OCI-LY7 (cell line): ENCODE measurements around the gene DOHH. TPM values are rescaled to one million over a fixed set of nuclear protein-coding genes. Genes with fewer than 3 reads are reported as not detected.

Experiments
- BruUV-seq: library from RNA; stranded (reverse); fragments of 400-500 nt; replicated peaks from 2 replicates; lab custom pipeline; 2021; lab: Mats Ljungman, UMichigan
- CTCF ChIA-PET: fragments of 300-600 bp; sonication (Branson Sonifier 250); formaldehyde crosslinking; loops from one replicate; lab custom pipeline; 2022; ENCODE audit warnings: antibody characterized with exemption; ENCODE audit not compliant: unreplicated experiment; lab: Charles Lee
- POLR2A ChIA-PET: fragments of 300-600 bp; sonication (Branson Sonifier 250); formaldehyde crosslinking; loops from one replicate; lab custom pipeline; 2022; ENCODE audit warnings: antibody characterized with exemption; lab: Charles Lee
- DNase-seq: peaks from one replicate; pipeline ENCODE4 v3.0.0-alpha.2; 2015; ENCODE audit warnings: low spot score
- H2AFZ ChIP-seq: fragments of 200-600 bp; sonication (generic), shearing (Covaris generic); 2 replicates; pipeline ENCODE4 v1.6.1; 2014; ENCODE audit warnings: mild to moderate bottlenecking, antibody characterized with exemption, low read length, moderate library complexity
- H3K27ac ChIP-seq: fragments of 200-600 bp; sonication (generic); 2 replicates; pipeline ENCODE4 v1.5.1; 2014; ENCODE audit warnings: mixed run types, low read depth, mild to moderate bottlenecking, moderate library complexity, low read length, inconsistent platforms; ENCODE audit not compliant: poor library complexity, severe bottlenecking
- H3K36me3 ChIP-seq: fragments of 200-600 bp; sonication (generic); 2 replicates; pipeline ENCODE4 v1.6.1; 2014; ENCODE audit warnings: mild to moderate bottlenecking, antibody characterized with exemption, low read length, moderate library complexity, mixed read lengths; ENCODE audit not compliant: insufficient read depth
- H3K4me1 ChIP-seq: fragments of 200-600 bp; sonication (generic); 2 replicates; pipeline ENCODE4 v1.5.1; 2014; ENCODE audit warnings: mild to moderate bottlenecking, low read length; ENCODE audit not compliant: insufficient read depth, poor library complexity, severe bottlenecking
- H3K4me2 ChIP-seq: fragments of 200-600 bp; sonication (generic); 2 replicates; pipeline ENCODE4 v1.6.1; 2014; ENCODE audit warnings: mild to moderate bottlenecking, low read length
- H3K4me3 ChIP-seq: fragments of 200-600 bp; sonication (generic); 2 replicates; pipeline ENCODE4 v1.5.1; 2014; ENCODE audit warnings: mild to moderate bottlenecking, low read depth, low read length; ENCODE audit not compliant: poor library complexity, severe bottlenecking
- H3K79me2 ChIP-seq: fragments of 200-600 bp; sonication (generic); 2 replicates; pipeline ENCODE4 v1.6.1; 2016; ENCODE audit warnings: low read depth, mild to moderate bottlenecking, low read length, moderate library complexity, mixed read lengths; ENCODE audit not compliant: insufficient read depth
- H3K9me2 ChIP-seq: fragments of 200-600 bp; sonication (generic); 2 replicates; pipeline ENCODE4 v1.6.1; 2016; ENCODE audit warnings: mild to moderate bottlenecking, low read length, mixed read lengths; ENCODE audit not compliant: insufficient read depth
- H3K9me3 ChIP-seq: fragments of 200-600 bp; sonication (generic); 2 replicates; pipeline ENCODE4 v1.6.1; 2014; ENCODE audit warnings: mild to moderate bottlenecking, mixed run types, low read length, mixed read lengths
- H4K20me1 ChIP-seq: fragments of 200-600 bp; sonication (generic); 2 replicates; pipeline ENCODE4 v1.6.1; 2014; ENCODE audit warnings: mild to moderate bottlenecking, antibody characterized with exemption, low read length, moderate library complexity, mixed read lengths; ENCODE audit not compliant: insufficient read depth
- CTCF ChIP-seq: fragments of 200-600 bp; sonication (generic); conservative IDR thresholded peaks from 2 replicates; pipeline ENCODE4 v1.5.1; 2014; ENCODE audit warnings: mild to moderate bottlenecking, antibody characterized with exemption, low read length, moderate library complexity, mixed read lengths
- EZH2phosphoT487 ChIP-seq: fragments of 200-600 bp; sonication (generic); IDR thresholded peaks from 2 replicates; pipeline ENCODE4 v1.6.1; 2018; ENCODE audit warnings: low read depth, borderline replicate concordance, mild to moderate bottlenecking, mixed run types, antibody characterized with exemption, low read length, moderate library complexity, mixed read lengths
- intact Hi-C: fragments of 100-400 bp; cut with micrococcal nuclease; formaldehyde crosslinking; loops from one replicate; pipeline ENCODE4 v1.10.0; 2022; ENCODE audit not compliant: unreplicated experiment
- total RNA-seq, 2 experiments: library from RNA; depleted of rRNA in 1 of 2; stranded (reverse); fragments of >200 nt in 1 of 2; shearing (Covaris generic) in 1 of 2; gene quantifications; 2 replicates each; pipeline ENCODE4 v1.2.3, GENCODE V29; 2014 to 2022

The DOHH gene
- total RNA-seq, 2 experiments from 2014 or later = 11.3 to 13.1 TPM

- Histone ChIP-seq H3K9me2 (no peaks in the 10 kb centered on the region), H3K4me2 (no peak overlapping the region), H3K4me1 (no peaks in the 10 kb centered on the region), H3K27ac (no peak overlapping the region), H3K9me3 (no peaks in the 10 kb centered on the region), H2AFZ (no peak overlapping the region), H3K36me3 (no peaks in the 10 kb centered on the region), H4K20me1 (no peaks in the 10 kb centered on the region), H3K79me2 (no peaks in the 10 kb centered on the region), H3K4me3 (no peak overlapping the region)
- no peak for DNase-seq
- intact Hi-C loops = loop anchor here (5.0 kb wide), 1 partner anchor 117 kb away; no protein-coding TSS in a partner anchor
- CTCF ChIA-PET = no interaction called here
- POLR2A ChIA-PET = no interaction called here
- no peak for TF ChIP-seq CTCF
- TF ChIP-seq EZH2phosphoT487 = no peak
- BruUV-seq = no TSS peak
Measured at GRCh38 chr19:3443840-3444694, 56.4 kb downstream of the DOHH start.

- H3K4me2 ChIP-seq = no peak overlapping the region
- no peak overlapping the region for H2AFZ ChIP-seq
- no peak overlapping the region for H3K4me3 ChIP-seq
- H3K9me3 ChIP-seq = no peaks in the 10 kb centered on the region
- TF ChIP-seq EZH2phosphoT487 (no peak), CTCF (no peak)
- H3K4me1 ChIP-seq = no peaks in the 10 kb centered on the region
- H3K27ac ChIP-seq = no peak overlapping the region
- BruUV-seq = no TSS peak
- H3K36me3 ChIP-seq = no peaks in the 10 kb centered on the region
- ChIA-PET CTCF (interaction anchor here (0.6 kb wide), 1 partner anchor 13 kb away, joined by 3 read pairs; no protein-coding TSS in a partner anchor), POLR2A (interaction anchor here (0.7 kb wide), 1 partner anchor 140 kb away, joined by 4 read pairs; no protein-coding TSS in a partner anchor)
- H3K79me2 ChIP-seq = no peaks in the 10 kb centered on the region
- no peak for DNase-seq
- H3K9me2 ChIP-seq = no peaks in the 10 kb centered on the region
- no peaks in the 10 kb centered on the region for H4K20me1 ChIP-seq
- intact Hi-C loops = loop anchor here (5.0 kb wide), 1 partner anchor 115 kb away; no protein-coding TSS in a partner anchor
Measured at GRCh38 chr19:3442487-3443071, 57.9 kb downstream of the DOHH start.

GRCh38 chr19:3441986-3442329 is 58.5 kb downstream of the DOHH start:
- no peak for TF ChIP-seq EZH2phosphoT487
- no peak for TF ChIP-seq CTCF
- no peaks in the 10 kb centered on the region for H4K20me1 ChIP-seq
- no peaks in the 10 kb centered on the region for H3K4me1 ChIP-seq
- H2AFZ ChIP-seq = no peak overlapping the region
- no peaks in the 10 kb centered on the region for H3K79me2 ChIP-seq
- DNase-seq = no peak
- no peak overlapping the region for H3K4me3 ChIP-seq
- no peak overlapping the region for H3K27ac ChIP-seq
- no TSS peak for BruUV-seq
- no peaks in the 10 kb centered on the region for H3K9me3 ChIP-seq
- H3K9me2 ChIP-seq = no peaks in the 10 kb centered on the region
- no peaks in the 10 kb centered on the region for H3K36me3 ChIP-seq
- ChIA-PET POLR2A (no interaction called here), CTCF (no interaction called here)
- intact Hi-C loops = loop anchor here (5.0 kb wide), 1 partner anchor 115 kb away; no protein-coding TSS in a partner anchor
- H3K4me2 ChIP-seq = no peak overlapping the region
